Rectal smooth muscle tissue (tissue), 1 donor: ENCODE data around the gene QRICH2.
"Not testable (repeated sequence)": the region's sequence is repeated elsewhere in the genome, so short reads cannot be mapped to it uniquely, and the experiment has no call there.

ENCODE experiments used
- H3K27ac ChIP-seq: one replicate; pipeline ENCODE4 v1.7.0; 2013; ENCODE audit warnings: low read depth, low read length, inconsistent platforms
- H3K27me3 ChIP-seq: one replicate; pipeline ENCODE4 v1.7.0; 2013; ENCODE audit warnings: low read length; ENCODE audit not compliant: control insufficient read depth, insufficient read depth
- H3K36me3 ChIP-seq: one replicate; pipeline ENCODE4 v1.7.0; 2013; ENCODE audit warnings: low read length; ENCODE audit not compliant: control insufficient read depth, insufficient read depth
- H3K4me1 ChIP-seq: one replicate; pipeline ENCODE4 v1.7.0; 2013; ENCODE audit warnings: low read length; ENCODE audit not compliant: control insufficient read depth, insufficient read depth
- H3K4me3 ChIP-seq: one replicate; pipeline ENCODE4 v1.7.0; 2013; ENCODE audit warnings: low read length
- H3K9ac ChIP-seq: one replicate; pipeline ENCODE4 v1.7.0; 2013; ENCODE audit warnings: low read length

The QRICH2 gene

GRCh38 chr17:76317535-76317934, 9.5 kb upstream of the QRICH2 start:
- Histone ChIP-seq H3K4me3 (no peak overlapping the region), H3K4me1 (no peaks in the 10 kb centered on the region), H3K36me3 (peaks cover 8% of the 10 kb centered on the region), H3K9ac (no peak overlapping the region), H3K27me3 (no peaks in the 10 kb centered on the region), H3K27ac (no peak overlapping the region)

GRCh38 chr17:76314392-76315227, 6.5 kb upstream of the QRICH2 start:
- Histone ChIP-seq H3K27ac (no peak overlapping the region), H3K9ac (no peak overlapping the region), H3K27me3 (no peaks in the 10 kb centered on the region), H3K4me1 (no peaks in the 10 kb centered on the region), H3K36me3 (peaks cover 14% of the 10 kb centered on the region), H3K4me3 (no peak overlapping the region)

GRCh38 chr17:76312735-76313134, 4.7 kb upstream of the QRICH2 start:
- no peak overlapping the region for H3K27ac ChIP-seq
- no peaks in the 10 kb centered on the region for H3K4me1 ChIP-seq
- no peak overlapping the region for H3K4me3 ChIP-seq
- H3K36me3 ChIP-seq, result peaks cover 17% of the 10 kb centered on the region
- no peaks in the 10 kb centered on the region for H3K27me3 ChIP-seq
- no peak overlapping the region for H3K9ac ChIP-seq

GRCh38 chr17:76309461-76309860, 1.4 kb upstream of the QRICH2 start:
- Histone ChIP-seq H3K36me3 (peaks cover 15% of the 10 kb centered on the region), H3K27me3 (no peaks in the 10 kb centered on the region), H3K9ac (no peak overlapping the region), H3K4me3 (no peak overlapping the region), H3K27ac (no peak overlapping the region), H3K4me1 (no peaks in the 10 kb centered on the region)

- no peak overlapping the region for H3K27ac ChIP-seq
- peaks cover 12% of the 10 kb centered on the region for H3K36me3 ChIP-seq
- no peaks in the 10 kb centered on the region for H3K4me1 ChIP-seq
- no peak overlapping the region for H3K9ac ChIP-seq
- H3K27me3 ChIP-seq, result no peaks in the 10 kb centered on the region
- H3K4me3 ChIP-seq, result no peak overlapping the region
Measured at GRCh38 chr17:76307299-76307965, 644 bp downstream of the QRICH2 start.

- not testable (repeated sequence) for H3K27me3 ChIP-seq, H3K9ac ChIP-seq, H3K36me3 ChIP-seq, H3K4me3 ChIP-seq, H3K4me1 ChIP-seq, H3K27ac ChIP-seq
Measured at GRCh38 chr17:76305135-76305454, 3.0 kb downstream of the QRICH2 start.

- H3K27me3 ChIP-seq, result no peaks in the 10 kb centered on the region
- H3K27ac ChIP-seq, result no peak overlapping the region
- peaks cover 2% of the 10 kb centered on the region for H3K36me3 ChIP-seq
- no peak overlapping the region for H3K4me3 ChIP-seq
- H3K9ac ChIP-seq, result no peak overlapping the region
- no peaks in the 10 kb centered on the region for H3K4me1 ChIP-seq
Measured at GRCh38 chr17:76304226-76305134, 3.6 kb downstream of the QRICH2 start.

GRCh38 chr17:76297436-76297835, 10.6 kb downstream of the QRICH2 start:
- H3K36me3 ChIP-seq, result peaks cover 5% of the 10 kb centered on the region

GRCh38 chr17:76296889-76297288, 11.2 kb downstream of the QRICH2 start:
- Histone ChIP-seq H3K4me3 (no peak overlapping the region), H3K4me1 (no peaks in the 10 kb centered on the region), H3K36me3 (peaks cover 5% of the 10 kb centered on the region), H3K27ac (no peak overlapping the region), H3K27me3 (no peaks in the 10 kb centered on the region), H3K9ac (no peak overlapping the region)

More at GRCh38 chr17:76297436-76297835, 10.6 kb downstream of the QRICH2 start:
- H3K27ac ChIP-seq, result no peak overlapping the region
- H3K9ac ChIP-seq, result no peak overlapping the region
- H3K4me3 ChIP-seq, result no peak overlapping the region
- no peaks in the 10 kb centered on the region for H3K4me1 ChIP-seq
- H3K27me3 ChIP-seq, result no peaks in the 10 kb centered on the region

GRCh38 chr17:76296186-76296585, 11.9 kb downstream of the QRICH2 start:
- H3K4me1 ChIP-seq, result no peaks in the 10 kb centered on the region

GRCh38 chr17:76293106-76293505, 15.0 kb downstream of the QRICH2 start:
- H3K4me3 ChIP-seq, result no peak overlapping the region
- no peak overlapping the region for H3K9ac ChIP-seq
- peaks cover 5% of the 10 kb centered on the region for H3K36me3 ChIP-seq
- no peak overlapping the region for H3K27ac ChIP-seq
- no peaks in the 10 kb centered on the region for H3K4me1 ChIP-seq
- H3K27me3 ChIP-seq, result no peaks in the 10 kb centered on the region

More at GRCh38 chr17:76296186-76296585, 11.9 kb downstream of the QRICH2 start:
- H3K36me3 ChIP-seq, result peaks cover 5% of the 10 kb centered on the region
- H3K9ac ChIP-seq, result no peak overlapping the region
- no peak overlapping the region for H3K27ac ChIP-seq
- H3K4me3 ChIP-seq, result no peak overlapping the region
- H3K27me3 ChIP-seq, result no peaks in the 10 kb centered on the region

- no peak overlapping the region for H3K27ac ChIP-seq
- no peak overlapping the region for H3K9ac ChIP-seq
- H3K4me3 ChIP-seq, result no peak overlapping the region
- H3K4me1 ChIP-seq, result no peaks in the 10 kb centered on the region
- no peaks in the 10 kb centered on the region for H3K27me3 ChIP-seq
- H3K36me3 ChIP-seq, result peaks cover 5% of the 10 kb centered on the region
Measured at GRCh38 chr17:76292567-76292966, 15.5 kb downstream of the QRICH2 start.
